CD4-positive, alpha-beta T cell treated with Interferon gamma for 1 hour (primary cell): ENCODE measurements around the gene EPN1.
"Not testable (repeated sequence)": the region's sequence is repeated elsewhere in the genome, so short reads cannot be mapped to it uniquely, and the experiment has no call there.

ENCODE experiments used
- DNase-seq: peaks from one replicate; pipeline ENCODE4 v3.0.0-alpha.2; 2020

Gene EPN1

GRCh38 chr19:55738302-55738701, 63.3 kb downstream of the EPN1 start, which contains the start of gene NLRP9:
NLRP9 (minus strand) TSS chr19:55738402; CDS start chr19:55738374, 28 bp downstream.
- no peak for DNase-seq

- no peak for DNase-seq
Observed at GRCh38 chr19:55750715-55751114, 75.7 kb downstream of the EPN1 start.

- no peak for DNase-seq
Observed at GRCh38 chr19:55753401-55753800, 78.4 kb downstream of the EPN1 start.

- not testable (repeated sequence) for DNase-seq
Observed at GRCh38 chr19:55756808-55757207, 81.8 kb downstream of the EPN1 start.

- DNase-seq = not testable (repeated sequence)
Observed at GRCh38 chr19:55758797-55759196, 83.8 kb downstream of the EPN1 start, which contains the start of gene RFPL4A. RFPL4A (plus strand) TSS chr19:55759097; CDS start chr19:55761801, 2,704 bp downstream.
